Measurements from ENCODE around the gene SLC17A1.

The SLC17A1 gene

GRCh38 chr6:25831532-25832306 lies at the start of gene SLC17A1:
Gene SLC17A1, minus strand, starts transcription at chr6:25832052. Its CDS starts 1,495 bp downstream, at chr6:25830557.
- DNase-seq = no peak

GRCh38 chr6:25880601-25881000 lies 48.7 kb upstream of the SLC17A1 start:
- DNase-seq = no peak

- DNase-seq = no peak
Observed at GRCh38 chr6:25878721-25879322, 47.0 kb upstream of the SLC17A1 start.

GRCh38 chr6:25875926-25876602 lies 44.2 kb upstream of the SLC17A1 start:
- DNase-seq = no peak

GRCh38 chr6:25875563-25875905 lies 43.7 kb upstream of the SLC17A1 start:
- no peak for DNase-seq

GRCh38 chr6:25874822-25875562 lies 43.1 kb upstream of the SLC17A1 start:
- DNase-seq = no peak

- no peak for DNase-seq
Observed at GRCh38 chr6:25874118-25874517, 42.3 kb upstream of the SLC17A1 start, which contains the start of gene SLC17A3. Gene SLC17A3, minus strand, starts transcription at chr6:25874243. Its CDS starts 5,856 bp downstream, at chr6:25868387.

GRCh38 chr6:25872814-25873213 lies 41.0 kb upstream of the SLC17A1 start:
- DNase-seq = no peak

- no peak for DNase-seq
Observed at GRCh38 chr6:25869840-25870239, 38.0 kb upstream of the SLC17A1 start.

- no peak for DNase-seq
Observed at GRCh38 chr6:25868436-25869183, 36.8 kb upstream of the SLC17A1 start.

GRCh38 chr6:25866011-25866410 lies 34.2 kb upstream of the SLC17A1 start:
- DNase-seq = no peak

- no peak for DNase-seq
Observed at GRCh38 chr6:25863360-25863759, 31.5 kb upstream of the SLC17A1 start.

GRCh38 chr6:25862199-25862598 lies 30.3 kb upstream of the SLC17A1 start:
- no peak for DNase-seq

GRCh38 chr6:25852756-25853155 lies 20.9 kb upstream of the SLC17A1 start:
- no peak for DNase-seq

GRCh38 chr6:25851961-25852360 lies 20.1 kb upstream of the SLC17A1 start:
- DNase-seq = no peak

- peak; percentile 79 for DNase-seq
Observed at GRCh38 chr6:25844518-25844917, 12.7 kb upstream of the SLC17A1 start.

GRCh38 chr6:25842526-25842925 lies 10.7 kb upstream of the SLC17A1 start:
- no peak for DNase-seq

- DNase-seq = no peak
Observed at GRCh38 chr6:25835442-25836283, 3.8 kb upstream of the SLC17A1 start.

GRCh38 chr6:25834950-25835349 lies 3.1 kb upstream of the SLC17A1 start:
- DNase-seq = no peak

GRCh38 chr6:25833136-25833535 lies 1.3 kb upstream of the SLC17A1 start:
- no peak for DNase-seq

GRCh38 chr6:25832670-25833069 lies 818 bp upstream of the SLC17A1 start:
- DNase-seq = no peak

GRCh38 chr6:25832307-25832662 lies 433 bp upstream of the SLC17A1 start:
- no peak for DNase-seq

Measured in NCI-H1694 (cell line).